ENCODE measurements around the gene SGCD. TPM values are rescaled to one million over a fixed set of nuclear protein-coding genes. Genes with fewer than 3 reads are reported as not detected.

The SGCD gene
- total RNA-seq, 2 experiments from 2014 or later: not detected

GRCh38 chr5:156778752-156779151 lies 451.8 kb downstream of the SGCD start:
- BruUV-seq (replicated peaks): no TSS peak

GRCh38 chr5:156779436-156779835 lies 452.5 kb downstream of the SGCD start:
- Histone ChIP-seq H3K79me2 (ENCODE audit: insufficient read depth, low read depth, low read length) (no peaks in the 10 kb centered on the region), H2AFZ (ENCODE audit: low read length) (no peak overlapping the region), H4K20me1 (ENCODE audit: insufficient read depth, low read length) (no peaks in the 10 kb centered on the region), H3K4me3 (ENCODE audit: low read depth, low read length, poor library complexity, severe bottlenecking) (no peak overlapping the region), H3K4me1 (ENCODE audit: insufficient read depth, low read length, poor library complexity, severe bottlenecking) (no peaks in the 10 kb centered on the region), H3K36me3 (ENCODE audit: insufficient read depth, low read length) (peaks cover 8% of the 10 kb centered on the region; the same call in 1 of the 2 replicates), H3K4me2 (ENCODE audit: low read length) (no peak overlapping the region), H3K9me3 (ENCODE audit: low read length) (no peaks in the 10 kb centered on the region), H3K9me2 (ENCODE audit: insufficient read depth, low read length) (no peaks in the 10 kb centered on the region), H3K27ac (ENCODE audit: low read depth, low read length, poor library complexity, severe bottlenecking) (no peak overlapping the region)
- CTCF ChIA-PET (ENCODE audit: unreplicated experiment): interaction anchor here (0.6 kb wide), 1 partner anchor 295 kb away, joined by 6 read pairs; no protein-coding TSS in a partner anchor
- TF ChIP-seq EZH2phosphoT487 (IDR thresholded peaks at IDR 0.05; ENCODE audit: borderline replicate concordance, low read depth, low read length) (no peak), CTCF (conservative IDR thresholded peaks at IDR 0.05; ENCODE audit: low read length) (no peak)
- no TSS peak for BruUV-seq (replicated peaks)
- no peak for DNase-seq (ENCODE audit: low spot score)
- POLR2A ChIA-PET: interaction anchor here (0.6 to 1.1 kb wide), 2 partner anchors 17 to 61 kb away, joined by 3 read pairs; no protein-coding TSS in a partner anchor
- intact Hi-C loops (cut with micrococcal nuclease; ENCODE audit: unreplicated experiment): no loop called here

More at GRCh38 chr5:156778752-156779151, 451.8 kb downstream of the SGCD start:
- H3K4me1 ChIP-seq (ENCODE audit: insufficient read depth, low read length, poor library complexity, severe bottlenecking): no peaks in the 10 kb centered on the region
- H2AFZ ChIP-seq (ENCODE audit: low read length): no peak overlapping the region
- no peaks in the 10 kb centered on the region for H3K9me2 ChIP-seq (ENCODE audit: insufficient read depth, low read length)
- no peak overlapping the region for H3K4me3 ChIP-seq (ENCODE audit: low read depth, low read length, poor library complexity, severe bottlenecking)
- no peaks in the 10 kb centered on the region for H3K9me3 ChIP-seq (ENCODE audit: low read length)
- ChIA-PET CTCF (ENCODE audit: unreplicated experiment) (no interaction called here), POLR2A (interaction anchor here (0.6 to 1.1 kb wide), 3 partner anchors 12 to 188 kb away, joined by 3 to 6 read pairs (median 3); no protein-coding TSS in a partner anchor)
- H3K27ac ChIP-seq (ENCODE audit: low read depth, low read length, poor library complexity, severe bottlenecking): no peak overlapping the region
- no peak overlapping the region for H3K4me2 ChIP-seq (ENCODE audit: low read length)
- no peak for DNase-seq (ENCODE audit: low spot score)
- H3K36me3 ChIP-seq (ENCODE audit: insufficient read depth, low read length): peaks cover 8% of the 10 kb centered on the region; the same call in 1 of the 2 replicates
- H4K20me1 ChIP-seq (ENCODE audit: insufficient read depth, low read length): no peaks in the 10 kb centered on the region
- TF ChIP-seq CTCF (conservative IDR thresholded peaks at IDR 0.05; ENCODE audit: low read length) (no peak), EZH2phosphoT487 (IDR thresholded peaks at IDR 0.05; ENCODE audit: borderline replicate concordance, low read depth, low read length) (no peak)
- no peaks in the 10 kb centered on the region for H3K79me2 ChIP-seq (ENCODE audit: insufficient read depth, low read depth, low read length)
- intact Hi-C loops (cut with micrococcal nuclease; ENCODE audit: unreplicated experiment): no loop called here

GRCh38 chr5:156783092-156783491 lies 456.1 kb downstream of the SGCD start:
- POLR2A ChIA-PET: interaction anchor here (0.6 kb wide), 1 partner anchor 193 kb away, joined by 6 read pairs; no protein-coding TSS in a partner anchor
- H4K20me1 ChIP-seq (ENCODE audit: insufficient read depth, low read length): no peaks in the 10 kb centered on the region

More at GRCh38 chr5:156783092-156783491, 456.1 kb downstream of the SGCD start:
- Histone ChIP-seq H3K79me2 (ENCODE audit: insufficient read depth, low read depth, low read length) (no peaks in the 10 kb centered on the region), H3K4me1 (ENCODE audit: insufficient read depth, low read length, poor library complexity, severe bottlenecking) (no peaks in the 10 kb centered on the region), H2AFZ (ENCODE audit: low read length) (no peak overlapping the region; the same call in 1 of the 2 replicates), H3K9me3 (ENCODE audit: low read length) (no peaks in the 10 kb centered on the region), H3K4me3 (ENCODE audit: low read depth, low read length, poor library complexity, severe bottlenecking) (no peak overlapping the region), H3K36me3 (ENCODE audit: insufficient read depth, low read length) (peaks cover 8% of the 10 kb centered on the region; the same call in 1 of the 2 replicates), H3K4me2 (ENCODE audit: low read length) (no peak overlapping the region), H3K27ac (ENCODE audit: low read depth, low read length, poor library complexity, severe bottlenecking) (no peak overlapping the region), H3K9me2 (ENCODE audit: insufficient read depth, low read length) (no peaks in the 10 kb centered on the region)
- CTCF ChIA-PET (ENCODE audit: unreplicated experiment): no interaction called here
- intact Hi-C loops (cut with micrococcal nuclease; ENCODE audit: unreplicated experiment): no loop called here
- DNase-seq (ENCODE audit: low spot score): peak; percentile 8
- BruUV-seq (replicated peaks): no TSS peak
- TF ChIP-seq CTCF (conservative IDR thresholded peaks at IDR 0.05; ENCODE audit: low read length): no peak
- no peak for TF ChIP-seq EZH2phosphoT487 (IDR thresholded peaks at IDR 0.05; ENCODE audit: borderline replicate concordance, low read depth, low read length)

Data from OCI-LY7 (cell line).